AG10803 (cell line): Measurements from ENCODE around the gene EEIG1.

Experiments
- DNase-seq: peaks from one replicate; pipeline ENCODE4 v3.0.0; 2010; ENCODE audit warnings: low read depth
- H3K4me3 ChIP-seq: 2 replicates; pipeline ENCODE4 v1.5.1; 2011; ENCODE audit warnings: mild to moderate bottlenecking, low read length, control low read depth
- CTCF ChIP-seq: conservative IDR thresholded peaks from 2 replicates; pipeline ENCODE4 v1.5.1; 2011; ENCODE audit warnings: mild to moderate bottlenecking, low read length, control low read depth, inconsistent platforms

EEIG1 gene

GRCh38 chr9:127931092-127931881, 49.5 kb downstream of the EEIG1 start:
- DNase-seq, result peak; percentile 60
- peak overlapping the region; percentile 64 for H3K4me3 ChIP-seq
- no peak for TF ChIP-seq CTCF
